IPS-11a (cell line): ENCODE results near the gene EFNA5.

Source experiments
- H3K4me3 ChIP-seq: one replicate; pipeline ENCODE4 v1.5.1; 2013; ENCODE audit warnings: low read depth, low read length, control low read depth

EFNA5 gene

DNA sequence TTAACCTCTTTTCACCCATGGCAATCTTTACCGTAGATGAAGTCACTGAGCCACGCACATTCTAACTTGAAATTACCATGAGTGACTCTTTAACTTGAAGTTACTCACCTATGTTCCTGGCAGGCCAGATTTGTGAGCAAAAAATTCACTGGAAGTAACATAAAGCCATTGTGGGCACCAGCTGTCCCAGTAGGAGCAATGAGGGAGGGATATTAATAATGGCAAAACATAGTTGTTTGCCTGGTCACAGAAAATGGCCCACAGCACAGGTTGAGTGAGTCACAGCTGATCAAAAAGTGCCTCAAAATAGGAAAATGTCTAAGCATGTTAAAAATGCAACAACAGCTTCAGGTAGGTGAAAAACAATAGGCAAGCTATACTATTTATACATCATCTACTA lies 146.6 kb downstream of the EFNA5 start:
- no peak overlapping the region for H3K4me3 ChIP-seq

- no peak overlapping the region for H3K4me3 ChIP-seq
These were observed 147.6 kb downstream of the EFNA5 start for GRCh38 chr5:107523029-107523680.

DNA sequence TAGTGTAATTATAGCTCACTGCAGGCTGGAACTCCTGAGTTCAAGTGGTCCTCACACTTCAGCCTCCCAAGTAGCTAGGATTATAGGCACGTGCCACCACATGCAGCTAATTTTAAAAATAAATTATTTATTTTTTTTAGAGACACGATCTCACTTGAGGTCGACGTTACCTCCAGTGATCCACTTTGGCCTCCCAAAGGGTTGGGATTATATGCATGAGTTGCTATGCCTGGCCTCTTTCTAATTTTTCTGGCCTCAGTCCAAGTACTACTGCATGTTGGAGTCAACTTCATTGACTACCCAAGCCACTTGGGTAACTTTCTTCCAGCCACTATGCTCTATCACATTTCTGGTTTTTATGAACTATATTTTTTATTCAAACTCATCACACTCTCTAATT lies 148.3 kb downstream of the EFNA5 start:
- H3K4me3 ChIP-seq, result no peak overlapping the region

- H3K4me3 ChIP-seq, result no peak overlapping the region
These were observed 150.8 kb downstream of the EFNA5 start for GRCh38 chr5:107519900-107520354.

DNA sequence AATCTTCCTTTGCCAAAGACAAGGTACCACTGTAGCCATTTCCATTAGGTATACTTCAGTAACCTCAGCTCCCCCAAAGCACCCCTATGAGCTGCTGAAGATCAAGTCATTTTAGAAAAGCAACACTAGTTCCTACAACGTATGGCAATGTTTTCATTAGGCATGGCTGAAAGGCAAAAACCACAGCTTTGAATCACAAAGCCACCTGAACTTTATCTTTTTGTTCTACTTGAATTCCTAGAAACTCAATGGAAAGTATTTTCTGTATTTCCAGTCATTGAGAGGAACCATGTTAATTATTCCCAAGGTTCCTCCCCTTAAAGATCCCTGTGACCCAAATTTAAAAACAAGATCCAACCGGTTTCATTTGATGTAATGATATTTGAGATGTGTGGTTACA lies 152.1 kb downstream of the EFNA5 start:
- H3K4me3 ChIP-seq, result no peak overlapping the region

DNA sequence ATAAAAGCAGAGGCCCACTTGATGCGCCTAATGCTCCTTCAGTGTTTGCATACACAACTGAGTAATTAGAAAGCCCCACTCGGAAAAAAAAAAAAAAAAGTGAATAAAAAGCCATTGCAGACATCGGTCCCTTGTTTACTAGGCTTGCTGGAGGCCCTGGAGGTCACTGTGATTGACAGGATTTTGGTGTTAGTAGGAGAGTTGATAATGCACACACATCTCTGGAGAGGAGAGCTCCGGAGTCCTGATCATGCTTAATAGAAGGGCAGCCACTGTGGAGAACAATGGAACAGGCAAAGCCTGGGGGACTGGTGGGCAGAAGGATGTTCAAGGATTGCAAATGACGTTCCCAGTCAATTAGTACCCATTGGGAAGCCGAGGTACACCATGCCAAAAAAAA lies 152.5 kb downstream of the EFNA5 start:
- no peak overlapping the region for H3K4me3 ChIP-seq

DNA sequence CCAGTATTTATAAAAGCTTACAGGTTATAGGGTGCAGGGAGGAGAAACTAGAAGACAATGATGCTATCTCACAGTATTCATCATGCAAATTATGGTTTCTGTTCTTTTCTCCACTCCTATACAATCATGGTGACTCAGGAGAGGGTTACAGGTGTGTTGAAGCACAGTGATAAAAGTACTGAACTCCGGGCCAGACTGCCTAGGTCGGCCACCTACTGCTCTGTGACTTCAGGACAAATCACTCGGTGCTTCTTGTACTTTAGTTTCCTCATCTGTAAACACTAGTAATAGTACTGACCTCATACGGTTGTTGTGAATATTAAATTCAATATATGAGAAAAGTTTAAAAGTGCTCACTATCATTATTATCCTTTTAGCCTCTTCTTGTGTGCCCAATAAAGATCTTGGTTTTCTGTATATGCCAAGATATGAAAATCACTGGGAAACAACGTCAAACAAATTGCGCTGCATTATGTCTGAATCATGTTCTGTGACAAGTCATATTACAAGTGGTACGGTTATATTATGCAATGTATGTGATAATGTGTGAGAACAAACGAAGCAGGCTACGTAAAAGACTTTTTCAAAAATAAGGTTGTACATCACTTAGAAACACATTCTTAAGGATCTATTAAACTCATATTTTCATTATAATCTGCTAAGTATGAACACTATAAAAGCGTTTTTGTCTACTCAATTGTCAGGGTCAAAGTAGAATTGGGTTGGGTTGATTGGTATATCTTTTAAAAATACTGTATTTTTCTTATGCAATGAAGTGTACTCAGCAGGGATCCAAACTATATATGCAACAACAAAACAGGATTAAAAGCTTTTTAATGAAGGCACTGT lies 153.3 kb downstream of the EFNA5 start:
- no peak overlapping the region for H3K4me3 ChIP-seq

DNA sequence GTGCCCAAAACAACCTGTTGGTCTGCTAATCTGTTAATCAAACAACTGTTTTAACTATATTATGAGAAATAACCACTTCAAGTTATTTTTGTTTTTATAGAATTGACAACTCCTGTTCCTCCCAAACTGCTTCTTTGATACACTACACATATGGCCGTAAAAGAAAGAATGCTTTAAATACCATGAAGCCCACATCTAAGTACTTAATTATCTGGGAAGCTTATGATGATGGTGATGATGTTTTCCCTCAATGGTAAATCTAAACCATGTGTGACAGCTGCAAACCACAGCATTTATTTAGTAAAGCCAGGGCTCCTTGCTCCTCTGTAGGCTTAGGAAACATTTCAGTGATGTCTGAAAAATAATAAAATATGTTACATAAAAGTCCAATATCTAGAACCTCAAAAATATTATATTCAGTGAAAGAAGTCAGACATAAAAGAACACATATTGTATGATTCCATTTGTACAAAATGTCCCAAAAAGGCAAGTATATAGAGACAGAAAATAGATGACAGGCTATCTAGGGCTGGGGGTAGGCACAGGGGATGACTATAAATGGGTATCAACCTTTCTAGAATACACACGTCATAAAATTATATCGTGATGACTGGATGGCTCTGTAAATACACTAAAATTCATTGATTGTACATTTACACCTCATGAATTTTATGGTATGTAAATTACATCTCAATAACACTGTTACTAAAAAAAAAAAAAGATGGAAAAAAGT lies 154.1 kb downstream of the EFNA5 start:
- H3K4me3 ChIP-seq, result no peak overlapping the region

GRCh38 chr5:107515521-107516080 lies 155.1 kb downstream of the EFNA5 start:
- no peak overlapping the region for H3K4me3 ChIP-seq

GRCh38 chr5:107514305-107514704 lies 156.4 kb downstream of the EFNA5 start:
- H3K4me3 ChIP-seq, result no peak overlapping the region

GRCh38 chr5:107513337-107514085 lies 157.2 kb downstream of the EFNA5 start:
- no peak overlapping the region for H3K4me3 ChIP-seq

- H3K4me3 ChIP-seq, result no peak overlapping the region
These were observed 158.7 kb downstream of the EFNA5 start for GRCh38 chr5:107512029-107512428.

- no peak overlapping the region for H3K4me3 ChIP-seq
These were observed 160.6 kb downstream of the EFNA5 start for GRCh38 chr5:107510125-107510524.

- no peak overlapping the region for H3K4me3 ChIP-seq
These were observed 162.6 kb downstream of the EFNA5 start for GRCh38 chr5:107508097-107508496.

- H3K4me3 ChIP-seq, result no peak overlapping the region
These were observed 164.8 kb downstream of the EFNA5 start for GRCh38 chr5:107505763-107506534.

- no peak overlapping the region for H3K4me3 ChIP-seq
These were observed 166.3 kb downstream of the EFNA5 start for GRCh38 chr5:107504424-107504823.

- no peak overlapping the region for H3K4me3 ChIP-seq
These were observed 168.1 kb downstream of the EFNA5 start for GRCh38 chr5:107502676-107503060.

DNA sequence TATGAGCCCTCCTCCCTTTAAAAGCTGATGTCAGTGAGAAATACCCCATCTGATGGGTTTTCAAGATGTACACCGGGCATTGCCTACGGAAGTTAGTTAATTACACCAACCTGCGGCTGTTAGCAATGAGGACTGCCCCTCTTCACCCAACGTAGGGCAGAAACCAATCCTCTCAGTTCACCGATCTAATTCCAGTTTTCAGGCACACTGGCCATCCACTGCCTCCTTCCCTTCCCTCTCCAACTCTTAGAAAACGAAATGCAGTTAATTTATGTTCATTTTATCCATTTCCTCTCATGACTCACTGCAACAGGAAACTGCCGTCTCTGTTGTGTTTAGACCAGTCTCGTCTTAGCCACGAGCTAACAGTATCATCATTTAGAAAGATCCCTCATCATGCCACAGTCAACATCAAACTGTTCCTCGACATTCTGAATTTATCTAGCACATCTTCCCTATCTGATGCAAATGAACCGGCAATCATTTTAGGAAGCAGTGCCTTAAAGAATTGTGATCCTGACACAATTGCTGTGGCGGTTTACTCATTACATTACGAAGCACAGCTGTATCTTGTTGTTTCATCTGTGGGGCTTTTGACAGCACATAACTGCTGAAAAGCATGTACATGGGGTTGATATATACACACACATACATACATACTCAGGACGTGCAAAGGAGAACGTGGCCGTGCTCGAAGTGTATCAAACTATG lies 168.6 kb downstream of the EFNA5 start:
- H3K4me3 ChIP-seq, result no peak overlapping the region

DNA sequence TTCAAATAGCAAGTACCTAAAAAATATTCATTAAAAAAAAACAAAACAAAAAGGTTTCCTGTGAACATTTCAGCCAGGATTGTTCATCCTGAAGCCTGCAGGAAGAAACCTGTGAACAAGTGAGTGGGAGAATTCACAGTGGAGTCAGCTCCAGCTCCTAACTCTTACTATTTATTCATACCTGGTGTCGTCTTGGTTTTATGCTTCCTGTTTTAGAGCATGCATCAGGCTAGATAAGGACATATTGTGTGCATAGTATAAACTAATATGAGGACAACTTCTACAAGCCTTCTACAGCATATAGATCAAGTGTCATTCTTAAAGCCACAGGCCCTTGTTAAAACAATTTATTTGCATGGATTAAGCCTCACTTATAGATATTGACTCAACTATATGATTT lies 169.9 kb downstream of the EFNA5 start:
- H3K4me3 ChIP-seq, result no peak overlapping the region
